ENCODE data around the gene NID1. TPM values are rescaled to one million over a fixed set of nuclear protein-coding genes. Genes with fewer than 3 reads are reported as not detected.
"Not testable (repeated sequence)": the region's sequence is repeated elsewhere in the genome, so short reads cannot be mapped to it uniquely, and the experiment has no call there.

Gene NID1
- total and polyA plus RNA-seq, 2 of the 4 experiments (the other 2 are of a cell fraction), result 21.9 to 83.3 TPM

GRCh38 chr1:236078993-236079392 lies 14.1 kb upstream of the NID1 start:
- Histone ChIP-seq H3K27me3 (ENCODE audit: control insufficient read depth, insufficient read depth, low read length) (no peaks in the 10 kb centered on the region), H3K9me3 (ENCODE audit: control insufficient read depth, insufficient read depth, low read length) (no peaks in the 10 kb centered on the region), H3K18ac (ENCODE audit: low read depth, low read length) (no peak overlapping the region), H4K8ac (ENCODE audit: low read depth in 2 of 2, low read length in 2 of 2) (no peak overlapping the region), H3K9ac (ENCODE audit: low read depth, low read length) (no peak overlapping the region), H2BK20ac (ENCODE audit: low read depth, low read length) (no peak overlapping the region), H3K9me1 (ENCODE audit: insufficient read depth, low read length) (no peaks in the 10 kb centered on the region), H2AK9ac (replicated peaks; ENCODE audit: low read depth, low read length, poor library complexity) (no peak overlapping the region), H2BK15ac (ENCODE audit: low read depth, low read length) (no peak overlapping the region), H3K4me3 (ENCODE audit: insufficient read depth, low read depth, low read length) (no peak overlapping the region), H3K79me1 (ENCODE audit: low read depth in 1 of 2, low read length in 2 of 2) (no peaks in the 10 kb centered on the region), H3K4ac (ENCODE audit: low read depth, low read length) (no peak overlapping the region), H3K4me2 (ENCODE audit: low read depth, low read length) (no peak overlapping the region), H3K27ac (ENCODE audit: insufficient read depth, low read length) (no peak overlapping the region), H3K4me1 (ENCODE audit: control insufficient read depth, insufficient read depth, low read length) (peaks cover 5% of the 10 kb centered on the region; the same call in 1 of the 2 replicates), H2BK5ac (ENCODE audit: low read depth, low read length, poor library complexity, severe bottlenecking) (no peak overlapping the region), H3K56ac (ENCODE audit: extremely low read depth, insufficient read depth, low read length) (no peak overlapping the region), H2AK5ac (ENCODE audit: low read depth, low read length) (no peak overlapping the region), H4K5ac (ENCODE audit: low read depth, low read length) (no peak overlapping the region), H2AFZ (replicated peaks; ENCODE audit: low read length, poor library complexity) (no peak overlapping the region), H3K36me3 (ENCODE audit: control insufficient read depth, insufficient read depth, low read length) (no peaks in the 10 kb centered on the region), H4K91ac (ENCODE audit: insufficient read depth, low read depth, low read length) (no peak overlapping the region), H4K20me1 (ENCODE audit: insufficient read depth, low read length) (no peaks in the 10 kb centered on the region), H3K14ac (replicated peaks; ENCODE audit: low read depth, low read length) (no peak overlapping the region), H2BK120ac (ENCODE audit: low read depth, low read length) (no peak overlapping the region), H3K23ac (ENCODE audit: low read depth, low read length) (no peak overlapping the region)
- TF ChIP-seq MAFK (IDR thresholded peaks at IDR 0.05; ENCODE audit: low read depth, low read length) (peak; percentile 80), ELK1 (IDR thresholded peaks at IDR 0.05; ENCODE audit: borderline replicate concordance, low read depth, low read length) (no peak)
- in situ Hi-C loops (cut with MboI; ENCODE audit: low sequenced_read_pairs), result no loop called here
- POLR2A ChIA-PET (ENCODE audit: unreplicated experiment), result interaction anchor here (0.7 kb wide), 1 partner anchor 170 kb away, joined by 3 read pairs; no protein-coding TSS in a partner anchor
- dilution Hi-C loops (cut with HindIII; ENCODE audit: low sequenced_read_pairs, unreplicated experiment), result no loop called here
- DNase-seq, result no peak
- intact Hi-C loops (cut with micrococcal nuclease), result no loop called here
- ATAC-seq (ENCODE audit: low read depth), result no peak
- no TSS peak for BruUV-seq (replicated peaks)
- CTCF ChIA-PET, result interaction anchor here (0.7 kb wide), 1 partner anchor 444 kb away, joined by 7 read pairs; no protein-coding TSS in a partner anchor
- 83% methylated on average over 1 of the region's 2 CpGs; no CpG with 5 or more reads in 1 of the 2 experiments for WGBS, 2 experiments (ENCODE audit: extremely low coverage in 2 of 2, insufficient read length in 1 of 2)

GRCh38 chr1:236078077-236078476 lies 13.2 kb upstream of the NID1 start:
- dilution Hi-C loops (cut with HindIII; ENCODE audit: low sequenced_read_pairs, unreplicated experiment); H3K14ac ChIP-seq (replicated peaks; ENCODE audit: low read depth, low read length); H4K5ac ChIP-seq (ENCODE audit: low read depth, low read length); H2AFZ ChIP-seq (replicated peaks; ENCODE audit: low read length, poor library complexity); DNase-seq; H3K56ac ChIP-seq (ENCODE audit: extremely low read depth, insufficient read depth, low read length); H3K4me2 ChIP-seq (ENCODE audit: low read depth, low read length); H3K27me3 ChIP-seq (ENCODE audit: control insufficient read depth, insufficient read depth, low read length); H2BK5ac ChIP-seq (ENCODE audit: low read depth, low read length, poor library complexity, severe bottlenecking); intact Hi-C loops (cut with micrococcal nuclease); H3K4ac ChIP-seq (ENCODE audit: low read depth, low read length); H4K8ac ChIP-seq (ENCODE audit: low read depth in 2 of 2, low read length in 2 of 2); H2AK9ac ChIP-seq (replicated peaks; ENCODE audit: low read depth, low read length, poor library complexity); in situ Hi-C loops (cut with MboI; ENCODE audit: low sequenced_read_pairs); H3K9me3 ChIP-seq (ENCODE audit: control insufficient read depth, insufficient read depth, low read length); H2BK20ac ChIP-seq (ENCODE audit: low read depth, low read length); H3K9ac ChIP-seq (ENCODE audit: low read depth, low read length); H2AK5ac ChIP-seq (ENCODE audit: low read depth, low read length); ATAC-seq (ENCODE audit: low read depth); H3K27ac ChIP-seq (ENCODE audit: insufficient read depth, low read length); H4K91ac ChIP-seq (ENCODE audit: insufficient read depth, low read depth, low read length); H2BK120ac ChIP-seq (ENCODE audit: low read depth, low read length); H3K4me1 ChIP-seq (ENCODE audit: control insufficient read depth, insufficient read depth, low read length); H3K23ac ChIP-seq (ENCODE audit: low read depth, low read length); BruUV-seq (replicated peaks); POLR2A ChIA-PET (ENCODE audit: unreplicated experiment); H3K36me3 ChIP-seq (ENCODE audit: control insufficient read depth, insufficient read depth, low read length); H3K79me1 ChIP-seq (ENCODE audit: low read depth in 1 of 2, low read length in 2 of 2); H4K20me1 ChIP-seq (ENCODE audit: insufficient read depth, low read length); H3K18ac ChIP-seq (ENCODE audit: low read depth, low read length); H3K9me1 ChIP-seq (ENCODE audit: insufficient read depth, low read length); H2BK15ac ChIP-seq (ENCODE audit: low read depth, low read length); H3K4me3 ChIP-seq (ENCODE audit: insufficient read depth, low read depth, low read length); CTCF ChIA-PET: not testable (repeated sequence)
- no CpG with 5 or more reads among the region's 4 CpGs for WGBS, 2 experiments (ENCODE audit: extremely low coverage in 2 of 2, insufficient read length in 1 of 2)
